OCI-LY7 (cell line): Measurements from ENCODE around the gene WWOX.

Experiments used
- CTCF ChIP-seq: fragments of 200-600 bp; sonication (generic); conservative IDR thresholded peaks from 2 replicates; pipeline ENCODE4 v1.5.1; 2014; ENCODE audit warnings: mild to moderate bottlenecking, antibody characterized with exemption, low read length, moderate library complexity, mixed read lengths
- EZH2phosphoT487 ChIP-seq: fragments of 200-600 bp; sonication (generic); IDR thresholded peaks from 2 replicates; pipeline ENCODE4 v1.6.1; 2018; ENCODE audit warnings: low read depth, borderline replicate concordance, mild to moderate bottlenecking, mixed run types, antibody characterized with exemption, low read length, moderate library complexity, mixed read lengths

- TF ChIP-seq CTCF (no peak), EZH2phosphoT487 (no peak)
Measured at GRCh38 chr16:78882751-78883150, 783.3 kb downstream of the WWOX start.
